NCI-H524 treated with DMSO at 0.1 percent for 48 hours (cell line): ENCODE data around the gene ZNF81.
"Not testable (repeated sequence)": the region's sequence is repeated elsewhere in the genome, so short reads cannot be mapped to it uniquely, and the experiment has no call there.

Source experiments
- DNase-seq: peaks from one replicate; lab custom pipeline; 2025; lab: John Stamatoyannopoulos, UW

Gene ZNF81

DNA sequence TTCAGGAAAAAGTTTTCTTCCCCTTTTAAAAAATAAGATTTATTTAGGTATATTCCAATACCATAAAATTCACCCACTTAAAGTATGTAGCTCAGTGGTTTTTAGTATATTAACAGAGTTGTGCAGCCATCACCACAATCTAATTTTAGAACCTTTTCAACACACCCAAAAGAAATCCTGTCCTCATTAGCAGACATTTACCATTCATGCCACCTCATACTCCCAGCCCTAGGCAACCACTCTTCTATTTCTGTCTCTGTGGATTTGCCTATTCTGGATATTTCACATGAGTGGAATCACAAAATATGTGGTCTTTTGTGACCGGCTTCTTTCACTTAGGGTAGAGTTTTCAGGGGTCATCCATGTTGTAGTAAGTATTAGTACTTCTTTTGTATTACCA, 7.4 kb downstream of the ZNF81 start:
- no peak for DNase-seq

- no peak for DNase-seq
These were observed 9.3 kb downstream of the ZNF81 start for GRCh38 chrX:47846040-47846439.

- DNase-seq, result no peak
These were observed 13.1 kb downstream of the ZNF81 start for GRCh38 chrX:47849778-47850177.

- DNase-seq, result not testable (repeated sequence)
These were observed 13.7 kb downstream of the ZNF81 start for GRCh38 chrX:47850389-47850788.

- DNase-seq, result no peak
These were observed 14.2 kb downstream of the ZNF81 start for GRCh38 chrX:47850901-47851300.

GRCh38 chrX:47854474-47854873, 17.8 kb downstream of the ZNF81 start:
- DNase-seq, result peak; percentile 2

- no peak for DNase-seq
These were observed 23.0 kb downstream of the ZNF81 start for GRCh38 chrX:47859686-47860085.

GRCh38 chrX:47862680-47863079, 26.0 kb downstream of the ZNF81 start:
- DNase-seq, result no peak

- DNase-seq, result no peak
These were observed 26.5 kb downstream of the ZNF81 start for GRCh38 chrX:47863187-47863586.

DNA sequence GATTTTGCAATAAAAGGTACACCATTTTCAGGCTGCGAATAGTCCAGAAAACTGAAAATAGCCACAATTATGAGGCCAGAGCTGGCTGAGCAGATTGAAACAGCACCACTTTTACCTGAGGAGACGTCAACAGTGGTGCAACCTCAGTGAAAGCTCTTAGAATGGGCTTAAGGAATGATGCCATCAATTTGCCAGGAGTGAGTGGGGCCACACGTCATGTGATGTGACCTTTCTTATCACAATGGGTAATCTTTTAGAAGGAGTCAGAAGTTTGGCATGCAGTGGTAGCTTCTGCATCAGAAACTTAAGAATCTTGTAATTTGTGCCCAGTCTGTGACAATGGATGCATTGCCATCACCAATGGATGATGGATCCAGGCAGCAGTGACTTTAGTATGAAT, 27.6 kb downstream of the ZNF81 start:
- DNase-seq, result no peak

DNA sequence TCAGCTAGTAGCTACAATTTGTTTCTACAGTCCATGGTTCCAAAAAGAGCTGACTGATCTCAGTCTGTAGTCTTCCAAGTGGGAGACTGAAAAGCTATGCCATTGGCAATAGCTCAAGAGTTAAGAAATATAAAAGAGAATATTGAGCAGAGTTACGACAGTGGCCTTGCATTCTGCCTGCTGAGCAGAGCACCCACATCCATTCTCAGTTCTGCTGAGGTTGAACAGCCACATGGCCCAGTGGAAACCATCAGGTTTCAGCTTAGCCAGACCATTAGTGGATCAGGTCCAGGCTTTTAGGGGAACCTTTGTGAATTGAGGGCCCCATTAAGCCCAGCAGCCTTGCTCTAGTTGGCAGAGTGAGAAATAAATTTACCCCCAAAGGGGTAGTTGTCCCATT, 28.1 kb downstream of the ZNF81 start:
- no peak for DNase-seq

DNA sequence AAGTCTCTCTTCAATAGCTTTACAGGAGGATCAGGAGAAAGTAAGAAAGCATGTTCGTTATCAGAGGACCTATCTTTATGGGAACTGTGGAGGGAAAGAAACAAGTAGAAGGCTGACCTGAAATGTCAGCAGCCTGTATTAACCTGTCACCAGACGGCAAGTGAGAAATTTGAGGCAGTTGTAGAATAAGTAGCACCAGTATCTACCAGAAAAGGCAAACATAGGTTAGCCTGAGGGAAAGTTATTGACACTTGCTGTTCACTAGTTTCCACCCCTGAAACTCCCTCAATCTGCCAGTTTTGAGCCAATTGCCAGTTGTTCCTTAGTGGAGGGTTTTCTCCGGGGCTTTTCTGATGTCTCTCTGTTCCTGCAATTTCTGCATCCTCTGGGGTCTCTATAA, 36.4 kb downstream of the ZNF81 start:
- DNase-seq, result no peak

- no peak for DNase-seq
These were observed 40.6 kb downstream of the ZNF81 start for GRCh38 chrX:47877327-47877726.

- no peak for DNase-seq
These were observed 41.5 kb downstream of the ZNF81 start for GRCh38 chrX:47878198-47878597.

- DNase-seq, result no peak
These were observed 42.8 kb downstream of the ZNF81 start for GRCh38 chrX:47879463-47879862.

DNA sequence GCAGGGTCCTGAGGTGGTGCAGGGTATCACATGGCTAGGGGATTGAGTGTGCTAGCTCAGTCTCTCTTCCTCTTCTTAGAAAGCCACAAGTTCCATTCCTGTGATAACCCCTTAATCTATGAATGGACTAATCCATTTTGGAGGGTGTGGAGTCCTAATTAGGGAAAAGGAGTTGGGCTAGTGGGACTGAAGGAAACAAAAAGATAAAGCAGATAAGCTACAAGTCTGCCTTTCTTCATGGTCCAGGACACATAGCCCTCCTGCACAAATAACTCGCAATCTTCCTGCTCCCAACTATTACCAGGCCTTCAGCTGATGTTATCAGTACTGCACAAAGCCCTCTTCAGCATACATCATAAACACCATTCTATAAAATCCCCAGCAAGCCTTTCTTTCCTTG, 44.2 kb downstream of the ZNF81 start:
- DNase-seq, result no peak

GRCh38 chrX:47885501-47885900, 48.8 kb downstream of the ZNF81 start:
- DNase-seq, result no peak

DNA sequence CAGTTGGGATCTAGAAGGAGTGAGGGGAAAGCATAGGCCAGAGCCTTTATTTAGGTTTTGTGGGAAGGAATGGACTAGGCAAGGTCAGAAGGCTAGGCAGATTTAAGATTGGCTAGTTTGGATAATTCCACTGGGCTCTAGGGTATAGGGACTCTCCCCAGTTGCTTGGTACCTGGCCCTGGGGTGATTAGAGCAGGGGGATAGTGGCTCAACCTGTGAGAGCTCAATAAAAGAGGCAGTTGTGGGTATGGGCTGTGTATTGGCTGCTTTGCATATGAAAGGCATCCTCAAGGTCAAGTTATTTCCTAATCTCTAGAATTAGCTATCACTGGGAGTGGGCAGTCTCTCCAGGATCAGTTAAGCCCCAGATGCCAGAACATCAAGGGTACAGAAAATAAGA, 61.3 kb downstream of the ZNF81 start:
- no peak for DNase-seq

- DNase-seq, result no peak
These were observed 64.1 kb downstream of the ZNF81 start for GRCh38 chrX:47900833-47901232.

GRCh38 chrX:47902161-47902560, 65.5 kb downstream of the ZNF81 start:
- DNase-seq, result no peak

GRCh38 chrX:47915886-47916493, 79.3 kb downstream of the ZNF81 start:
- no peak for DNase-seq

DNA sequence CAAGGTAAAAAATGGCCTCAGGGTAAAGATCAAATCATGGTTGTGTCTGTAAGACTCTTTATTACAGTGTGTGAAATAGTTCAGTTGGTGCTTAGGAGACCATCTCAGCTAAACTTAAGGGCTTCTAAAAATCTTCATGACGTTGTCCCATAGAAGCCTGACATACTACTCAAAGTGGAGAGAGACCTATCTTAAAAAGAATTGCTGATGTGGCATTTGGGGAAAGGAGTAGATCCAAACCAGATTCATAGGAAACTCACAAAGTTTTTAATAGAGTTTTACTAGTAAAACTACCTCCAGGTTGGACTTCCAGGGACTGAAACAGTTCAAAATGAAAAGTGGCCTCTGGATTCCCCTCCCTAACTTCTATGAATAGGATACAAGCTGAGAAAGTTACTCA, 81.6 kb downstream of the ZNF81 start:
- no peak for DNase-seq

DNA sequence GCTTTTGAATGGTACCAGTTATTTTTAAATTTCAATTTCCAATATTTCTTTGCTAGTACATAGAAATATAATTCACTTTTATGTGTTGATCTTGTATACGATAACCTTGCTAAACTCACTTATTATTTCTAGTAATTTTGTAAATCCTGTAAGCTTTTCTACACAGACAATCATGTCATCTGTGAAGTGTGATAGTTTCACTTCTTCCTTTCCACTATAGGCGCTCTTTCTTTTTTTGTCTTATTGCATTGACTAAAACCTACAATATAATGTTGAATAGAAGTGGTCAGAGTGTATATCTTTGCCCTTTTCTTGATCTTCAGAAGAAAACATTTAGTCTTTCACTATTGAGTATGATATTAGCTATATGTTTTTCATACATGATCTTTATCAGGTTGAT, 90.5 kb downstream of the ZNF81 start:
- no peak for DNase-seq

GRCh38 chrX:47931970-47932369, 95.3 kb downstream of the ZNF81 start:
- not testable (repeated sequence) for DNase-seq

DNA sequence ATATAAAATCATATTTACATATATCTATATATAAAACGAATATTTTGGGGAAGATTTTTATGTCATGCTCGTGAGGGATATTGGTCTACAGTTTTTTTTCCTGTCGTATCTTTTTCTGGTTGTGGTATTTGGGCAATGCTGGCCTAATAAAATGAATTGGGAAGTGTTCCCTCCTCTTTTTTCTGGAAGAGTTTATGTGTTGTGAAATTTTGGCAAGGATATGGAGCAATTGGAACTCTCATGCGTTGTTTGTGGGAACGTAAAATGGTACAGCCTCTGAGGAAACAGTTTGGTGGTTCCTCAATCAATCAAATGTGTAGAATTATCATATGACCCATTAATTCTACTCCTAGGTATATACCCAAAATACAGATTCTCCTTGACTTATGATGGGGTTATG, 97.2 kb downstream of the ZNF81 start:
- no peak for DNase-seq
